GM23338 (cell line): ENCODE data around the gene PAIP1.

ENCODE experiments used
- CREB1 ChIP-seq: fragments of 250-450 bp; sonication (Bioruptor Pico); IDR thresholded peaks from 2 replicates; pipeline ENCODE4 v1.5.0; 2020; ENCODE audit warnings: low read depth, mild to moderate bottlenecking, moderate library complexity
- CTCF ChIP-seq, 2 experiments: fragments of 200-600 bp in 1 of 2; sonication (generic) in 1 of 2; conservative IDR thresholded peaks; 2 replicates each; pipeline versions ENCODE4 v1.5.1 to v1.6.1; 2016 to 2017; ENCODE audit warnings: antibody characterized with exemption in 2 of 2, low read depth in 2 of 2, mild to moderate bottlenecking in 2 of 2, moderate library complexity in 1 of 2
- ETS1 ChIP-seq: IDR thresholded peaks from 2 replicates; pipeline ENCODE4 v1.6.1; 2016; ENCODE audit warnings: antibody characterized with exemption
- EZH2 ChIP-seq: fragments of 200-600 bp; sonication (generic); IDR thresholded peaks from one replicate; pipeline ENCODE4 v1.8.0; 2017; ENCODE audit warnings: antibody characterized with exemption, mild to moderate bottlenecking, low read depth; ENCODE audit not compliant: unreplicated experiment
- EZH2phosphoT487 ChIP-seq: fragments of 200-600 bp; sonication (generic); IDR thresholded peaks from one replicate; pipeline ENCODE4 v1.8.1; 2018; ENCODE audit warnings: antibody characterized with exemption; ENCODE audit not compliant: unreplicated experiment
- NANOG ChIP-seq: IDR thresholded peaks from 2 replicates; pipeline ENCODE4 v1.6.1; 2016; ENCODE audit warnings: antibody characterized with exemption, borderline replicate concordance
- POLR2AphosphoS5 ChIP-seq: IDR thresholded peaks from 2 replicates; pipeline ENCODE4 v1.6.1; 2016; ENCODE audit warnings: antibody characterized with exemption, low read depth
- REST ChIP-seq: IDR thresholded peaks from one replicate; pipeline ENCODE4 v1.6.1; 2018; ENCODE audit warnings: antibody characterized with exemption; ENCODE audit not compliant: unreplicated experiment

GRCh38 chr5:43560128-43560527 is 3.3 kb upstream of the PAIP1 start:
- TF ChIP-seq CTCF (conservative IDR thresholded peaks at IDR 0.05; ENCODE audit: low read depth in 2 of 2) (no peak), EZH2 (no peak), REST (no peak), CREB1 (CRISPR knock-in tag) (no peak), NANOG (no peak), ETS1 (no peak), POLR2AphosphoS5 (no peak), EZH2phosphoT487 (no peak)
